ENCODE data around the gene OSTM1. TPM values are rescaled to one million over a fixed set of nuclear protein-coding genes. Genes with fewer than 3 reads are reported as not detected.

The OSTM1 gene
- total RNA-seq, 1 experiment from 2014 or later, result 20.9 TPM

DNA sequence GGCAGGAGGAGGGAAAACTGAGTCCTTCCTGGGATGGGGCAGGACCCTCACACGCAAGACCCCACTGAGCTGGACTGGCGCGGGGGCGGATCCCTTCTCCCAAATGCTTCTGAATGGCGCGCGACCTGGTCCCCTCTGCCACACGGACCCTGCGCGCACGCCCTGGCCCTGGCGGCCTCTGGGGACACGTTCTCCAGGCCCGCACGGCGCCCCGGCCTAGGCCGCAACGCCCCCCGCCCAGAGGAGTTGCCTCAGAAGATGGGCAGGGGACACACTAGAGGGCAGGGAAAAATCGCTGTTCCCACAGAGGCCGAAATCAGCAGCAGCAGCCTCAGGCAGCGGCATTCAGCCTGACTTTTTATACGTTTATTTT is 45.2 kb upstream of the OSTM1 start:
- peak overlapping the region; percentile 44 for H3K4me2 ChIP-seq (ENCODE audit: insufficient read depth, insufficient read length, low read length)
- Mint-ChIP-seq H3K36me3 (ENCODE audit: insufficient read depth in 1 of 3, low read depth in 3 of 3) (no peaks in the 10 kb centered on the region; a peak in 2 of 7 replicates), H3K27me3 (ENCODE audit: low read depth) (peaks cover 98% of the 10 kb centered on the region), H3K4me3 (peak overlapping the region; percentile 49 to 73), H3K4me1 (peaks cover 51 to 58% of the 10 kb centered on the region in 2 experiments), H3K9me3 (peaks cover 3 to 18% of the 10 kb centered on the region in 2 experiments; a peak in 4 of 5 replicates), H3K27ac (no peak overlapping the region)
- H3K27ac ChIP-seq (ENCODE audit: insufficient read length, low read depth, low read length), result no peak overlapping the region
- H3K79me1 ChIP-seq (ENCODE audit: insufficient read depth, low read depth, low read length, poor library complexity, severe bottlenecking), result no peaks in the 10 kb centered on the region
- H2BK120ac ChIP-seq (ENCODE audit: low read depth, low read length, poor library complexity, severe bottlenecking), result no peak overlapping the region
- H2AK5ac ChIP-seq (ENCODE audit: insufficient read length, low read length), result no peak overlapping the region
- H3K4me1 ChIP-seq (ENCODE audit: insufficient read depth, low read length), result peaks cover 6% of the 10 kb centered on the region
- H3K4ac ChIP-seq (ENCODE audit: low read depth, low read length), result no peak overlapping the region
- H2BK15ac ChIP-seq (ENCODE audit: low read depth, low read length), result no peak overlapping the region
- no peak overlapping the region for H2AFZ ChIP-seq (ENCODE audit: low read length)
- no peak overlapping the region for H2BK20ac ChIP-seq (ENCODE audit: low read depth, low read length, poor library complexity, severe bottlenecking)
- DNase-seq, result peak; percentile 45
- no CpG with 5 or more reads among the region's 24 CpGs for WGBS (ENCODE audit: extremely low coverage, insufficient read length, low lambda C conversion rate)
- peaks cover 4% of the 10 kb centered on the region for H3K23me2 ChIP-seq (ENCODE audit: insufficient read length, low read depth, low read length, poor library complexity, severe bottlenecking)
- H3K9me3 ChIP-seq (ENCODE audit: control insufficient read depth, low read depth, low read length), result no peaks in the 10 kb centered on the region
- H3K79me2 ChIP-seq (ENCODE audit: insufficient read depth, low read length), result no peaks in the 10 kb centered on the region
- H3K56ac ChIP-seq (ENCODE audit: insufficient read length, low read depth, low read length), result no peak overlapping the region
- H3T11ph ChIP-seq (ENCODE audit: low read length), result no peak overlapping the region
- H3K23ac ChIP-seq (ENCODE audit: insufficient read length, low read depth, low read length), result no peak overlapping the region
- H4K91ac ChIP-seq (ENCODE audit: insufficient read length, low read depth, low read length), result no peak overlapping the region
- H3K18ac ChIP-seq (ENCODE audit: insufficient read length, low read depth, low read length), result no peak overlapping the region
- no peak overlapping the region for H4K5ac ChIP-seq (ENCODE audit: insufficient read length, low read depth, low read length)
- H2BK12ac ChIP-seq (ENCODE audit: insufficient read length, low read depth, low read length), result no peak overlapping the region
- H3K27me3 ChIP-seq (ENCODE audit: insufficient read depth, low read length), result peaks cover 96% of the 10 kb centered on the region
- H4K20me1 ChIP-seq (ENCODE audit: control insufficient read depth, insufficient read depth, insufficient read length), result no peaks in the 10 kb centered on the region
- H2BK5ac ChIP-seq (ENCODE audit: insufficient read length, low read length), result no peak overlapping the region
- TF ChIP-seq, protein P1, sequence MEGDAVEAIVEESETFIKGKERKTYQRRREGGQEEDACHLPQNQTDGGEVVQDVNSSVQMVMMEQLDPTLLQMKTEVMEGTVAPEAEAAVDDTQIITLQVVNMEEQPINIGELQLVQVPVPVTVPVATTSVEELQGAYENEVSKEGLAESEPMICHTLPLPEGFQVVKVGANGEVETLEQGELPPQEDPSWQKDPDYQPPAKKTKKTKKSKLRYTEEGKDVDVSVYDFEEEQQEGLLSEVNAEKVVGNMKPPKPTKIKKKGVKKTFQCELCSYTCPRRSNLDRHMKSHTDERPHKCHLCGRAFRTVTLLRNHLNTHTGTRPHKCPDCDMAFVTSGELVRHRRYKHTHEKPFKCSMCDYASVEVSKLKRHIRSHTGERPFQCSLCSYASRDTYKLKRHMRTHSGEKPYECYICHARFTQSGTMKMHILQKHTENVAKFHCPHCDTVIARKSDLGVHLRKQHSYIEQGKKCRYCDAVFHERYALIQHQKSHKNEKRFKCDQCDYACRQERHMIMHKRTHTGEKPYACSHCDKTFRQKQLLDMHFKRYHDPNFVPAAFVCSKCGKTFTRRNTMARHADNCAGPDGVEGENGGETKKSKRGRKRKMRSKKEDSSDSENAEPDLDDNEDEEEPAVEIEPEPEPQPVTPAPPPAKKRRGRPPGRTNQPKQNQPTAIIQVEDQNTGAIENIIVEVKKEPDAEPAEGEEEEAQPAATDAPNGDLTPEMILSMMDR (conservative IDR thresholded peaks at IDR 0.05), result no peak
- no peak overlapping the region for H3K14ac ChIP-seq (ENCODE audit: insufficient read depth, low read length)
- no peak overlapping the region for H4K8ac ChIP-seq (replicated peaks; ENCODE audit: insufficient read length, low read depth, low read length)
- no peak overlapping the region for H3K9ac ChIP-seq (ENCODE audit: extremely low read depth, insufficient read length, low read length)

All from H9 (cell line).